ENCODE measurements around the gene UBE3B.

The UBE3B gene

GRCh38 chr12:109492371-109492770, 14.9 kb downstream of the UBE3B start:
- no peak for TF ChIP-seq EZH2phosphoT487 (IDR thresholded peaks at IDR 0.05; ENCODE audit: borderline replicate concordance)
- TF ChIP-seq, protein P1, sequence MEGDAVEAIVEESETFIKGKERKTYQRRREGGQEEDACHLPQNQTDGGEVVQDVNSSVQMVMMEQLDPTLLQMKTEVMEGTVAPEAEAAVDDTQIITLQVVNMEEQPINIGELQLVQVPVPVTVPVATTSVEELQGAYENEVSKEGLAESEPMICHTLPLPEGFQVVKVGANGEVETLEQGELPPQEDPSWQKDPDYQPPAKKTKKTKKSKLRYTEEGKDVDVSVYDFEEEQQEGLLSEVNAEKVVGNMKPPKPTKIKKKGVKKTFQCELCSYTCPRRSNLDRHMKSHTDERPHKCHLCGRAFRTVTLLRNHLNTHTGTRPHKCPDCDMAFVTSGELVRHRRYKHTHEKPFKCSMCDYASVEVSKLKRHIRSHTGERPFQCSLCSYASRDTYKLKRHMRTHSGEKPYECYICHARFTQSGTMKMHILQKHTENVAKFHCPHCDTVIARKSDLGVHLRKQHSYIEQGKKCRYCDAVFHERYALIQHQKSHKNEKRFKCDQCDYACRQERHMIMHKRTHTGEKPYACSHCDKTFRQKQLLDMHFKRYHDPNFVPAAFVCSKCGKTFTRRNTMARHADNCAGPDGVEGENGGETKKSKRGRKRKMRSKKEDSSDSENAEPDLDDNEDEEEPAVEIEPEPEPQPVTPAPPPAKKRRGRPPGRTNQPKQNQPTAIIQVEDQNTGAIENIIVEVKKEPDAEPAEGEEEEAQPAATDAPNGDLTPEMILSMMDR (conservative IDR thresholded peaks at IDR 0.05; ENCODE audit: low read length), result no peak
- no peak overlapping the region for H3K9ac ChIP-seq (ENCODE audit: low read depth, low read length, poor library complexity, severe bottlenecking)

GRCh38 chr12:109493090-109493489, 15.7 kb downstream of the UBE3B start:
- no peaks in the 10 kb centered on the region for H3K4me1 ChIP-seq (ENCODE audit: insufficient read depth, low read length, poor library complexity, severe bottlenecking)
- H2AFZ ChIP-seq (ENCODE audit: low read length), result no peak overlapping the region
- H3F3A ChIP-seq (ENCODE audit: low read depth), result no peaks in the 10 kb centered on the region
- no peak overlapping the region for H3K4me2 ChIP-seq (ENCODE audit: low read depth, low read length, poor library complexity, severe bottlenecking)
- H4K20me1 ChIP-seq (ENCODE audit: insufficient read depth, low read length, poor library complexity, severe bottlenecking), result no peaks in the 10 kb centered on the region
- no peak overlapping the region for H3K4me3 ChIP-seq (ENCODE audit: low read length, poor library complexity, severe bottlenecking)
- TF ChIP-seq, protein P1 (conservative IDR thresholded peaks at IDR 0.05; ENCODE audit: low read length), result no peak
- TF ChIP-seq EZH2phosphoT487 (IDR thresholded peaks at IDR 0.05; ENCODE audit: borderline replicate concordance), result no peak
- H3K9me3 ChIP-seq (ENCODE audit: insufficient read depth, low read depth, low read length), result no peaks in the 10 kb centered on the region
- H3K9me2 ChIP-seq (replicated peaks; ENCODE audit: low read depth, low read length), result no peaks in the 10 kb centered on the region
- H3K36me3 ChIP-seq (ENCODE audit: insufficient read depth, low read length), result peaks cover 21% of the 10 kb centered on the region; the same call in 1 of the 2 replicates
- no peaks in the 10 kb centered on the region for H3K27me3 ChIP-seq (ENCODE audit: insufficient read depth, low read length, poor library complexity, severe bottlenecking)
- no peaks in the 10 kb centered on the region for H3K79me2 ChIP-seq (ENCODE audit: insufficient read depth, low read length)
- no peak overlapping the region for H3K9ac ChIP-seq (ENCODE audit: low read depth, low read length, poor library complexity, severe bottlenecking)

More at GRCh38 chr12:109492371-109492770, 14.9 kb downstream of the UBE3B start:
- no peaks in the 10 kb centered on the region for H3K27me3 ChIP-seq (ENCODE audit: insufficient read depth, low read length, poor library complexity, severe bottlenecking)
- H3K4me1 ChIP-seq (ENCODE audit: insufficient read depth, low read length, poor library complexity, severe bottlenecking), result no peaks in the 10 kb centered on the region
- H3K36me3 ChIP-seq (ENCODE audit: insufficient read depth, low read length), result peaks cover 27% of the 10 kb centered on the region; the same call in 1 of the 2 replicates
- H3K9me2 ChIP-seq (replicated peaks; ENCODE audit: low read depth, low read length), result no peaks in the 10 kb centered on the region
- no peaks in the 10 kb centered on the region for H3F3A ChIP-seq (ENCODE audit: low read depth)
- H3K9me3 ChIP-seq (ENCODE audit: insufficient read depth, low read depth, low read length), result no peaks in the 10 kb centered on the region
- no peak overlapping the region for H2AFZ ChIP-seq (ENCODE audit: low read length)
- no peak overlapping the region for H3K4me2 ChIP-seq (ENCODE audit: low read depth, low read length, poor library complexity, severe bottlenecking)
- H3K79me2 ChIP-seq (ENCODE audit: insufficient read depth, low read length), result no peaks in the 10 kb centered on the region
- H3K4me3 ChIP-seq (ENCODE audit: low read length, poor library complexity, severe bottlenecking), result no peak overlapping the region
- H4K20me1 ChIP-seq (ENCODE audit: insufficient read depth, low read length, poor library complexity, severe bottlenecking), result no peaks in the 10 kb centered on the region

GRCh38 chr12:109493938-109494337, 16.5 kb downstream of the UBE3B start:
- no peaks in the 10 kb centered on the region for H3K9me2 ChIP-seq (replicated peaks; ENCODE audit: low read depth, low read length)
- H3K36me3 ChIP-seq (ENCODE audit: insufficient read depth, low read length), result peaks cover 13% of the 10 kb centered on the region; the same call in 1 of the 2 replicates
- H3K4me2 ChIP-seq (ENCODE audit: low read depth, low read length, poor library complexity, severe bottlenecking), result no peak overlapping the region

More at GRCh38 chr12:109493938-109494337, 16.5 kb downstream of the UBE3B start:
- TF ChIP-seq, protein P1 (conservative IDR thresholded peaks at IDR 0.05; ENCODE audit: low read length), result no peak
- TF ChIP-seq EZH2phosphoT487 (IDR thresholded peaks at IDR 0.05; ENCODE audit: borderline replicate concordance), result no peak
- Histone ChIP-seq H3K4me1 (ENCODE audit: insufficient read depth, low read length, poor library complexity, severe bottlenecking) (no peaks in the 10 kb centered on the region), H3K79me2 (ENCODE audit: insufficient read depth, low read length) (no peaks in the 10 kb centered on the region), H2AFZ (ENCODE audit: low read length) (no peak overlapping the region), H3K9me3 (ENCODE audit: insufficient read depth, low read depth, low read length) (no peaks in the 10 kb centered on the region), H3F3A (ENCODE audit: low read depth) (no peaks in the 10 kb centered on the region), H3K4me3 (ENCODE audit: low read length, poor library complexity, severe bottlenecking) (no peak overlapping the region), H3K27me3 (ENCODE audit: insufficient read depth, low read length, poor library complexity, severe bottlenecking) (no peaks in the 10 kb centered on the region), H3K9ac (ENCODE audit: low read depth, low read length, poor library complexity, severe bottlenecking) (no peak overlapping the region), H4K20me1 (ENCODE audit: insufficient read depth, low read length, poor library complexity, severe bottlenecking) (no peaks in the 10 kb centered on the region)
